ENCODE data around the gene ZNF778.

DNA sequence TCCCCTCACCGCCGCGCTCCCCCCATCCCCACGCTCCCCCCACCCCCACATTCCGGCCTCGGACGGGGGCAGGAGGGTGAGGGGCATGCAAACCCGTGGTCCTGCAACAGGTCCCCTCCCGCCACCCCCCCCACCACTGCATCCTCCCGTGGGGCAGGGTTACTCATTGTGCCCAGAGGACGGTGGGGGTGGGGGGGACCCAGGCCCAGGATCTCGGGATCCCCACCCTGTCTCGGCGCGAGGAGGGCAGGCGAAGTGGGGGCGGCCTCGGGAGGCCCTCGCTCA is 25.7 kb upstream of the ZNF778 start:
- TF ChIP-seq TCF7L2 (IDR thresholded peaks at IDR 0.05; ENCODE audit: borderline replicate concordance, extremely low read depth, insufficient read depth, insufficient read length) (no peak), POLR2AphosphoS5 (IDR thresholded peaks at IDR 0.05; ENCODE audit: low read depth, low read length) (no peak), POLR2A (IDR thresholded peaks at IDR 0.05; ENCODE audit: borderline replicate concordance, extremely low read depth, insufficient read depth, insufficient read length) (no peak), RAD21 (IDR thresholded peaks at IDR 0.05; ENCODE audit: low read depth) (no peak), CTCF (IDR thresholded peaks at IDR 0.05 in 2 of 3, conservative IDR thresholded peaks at IDR 0.05 in 1 of 3; ENCODE audit: borderline replicate concordance in 1 of 3, insufficient read depth in 1 of 3, low read depth in 2 of 3, low read length in 2 of 3) (no peak)
- TF ChIP-seq, protein P1, sequence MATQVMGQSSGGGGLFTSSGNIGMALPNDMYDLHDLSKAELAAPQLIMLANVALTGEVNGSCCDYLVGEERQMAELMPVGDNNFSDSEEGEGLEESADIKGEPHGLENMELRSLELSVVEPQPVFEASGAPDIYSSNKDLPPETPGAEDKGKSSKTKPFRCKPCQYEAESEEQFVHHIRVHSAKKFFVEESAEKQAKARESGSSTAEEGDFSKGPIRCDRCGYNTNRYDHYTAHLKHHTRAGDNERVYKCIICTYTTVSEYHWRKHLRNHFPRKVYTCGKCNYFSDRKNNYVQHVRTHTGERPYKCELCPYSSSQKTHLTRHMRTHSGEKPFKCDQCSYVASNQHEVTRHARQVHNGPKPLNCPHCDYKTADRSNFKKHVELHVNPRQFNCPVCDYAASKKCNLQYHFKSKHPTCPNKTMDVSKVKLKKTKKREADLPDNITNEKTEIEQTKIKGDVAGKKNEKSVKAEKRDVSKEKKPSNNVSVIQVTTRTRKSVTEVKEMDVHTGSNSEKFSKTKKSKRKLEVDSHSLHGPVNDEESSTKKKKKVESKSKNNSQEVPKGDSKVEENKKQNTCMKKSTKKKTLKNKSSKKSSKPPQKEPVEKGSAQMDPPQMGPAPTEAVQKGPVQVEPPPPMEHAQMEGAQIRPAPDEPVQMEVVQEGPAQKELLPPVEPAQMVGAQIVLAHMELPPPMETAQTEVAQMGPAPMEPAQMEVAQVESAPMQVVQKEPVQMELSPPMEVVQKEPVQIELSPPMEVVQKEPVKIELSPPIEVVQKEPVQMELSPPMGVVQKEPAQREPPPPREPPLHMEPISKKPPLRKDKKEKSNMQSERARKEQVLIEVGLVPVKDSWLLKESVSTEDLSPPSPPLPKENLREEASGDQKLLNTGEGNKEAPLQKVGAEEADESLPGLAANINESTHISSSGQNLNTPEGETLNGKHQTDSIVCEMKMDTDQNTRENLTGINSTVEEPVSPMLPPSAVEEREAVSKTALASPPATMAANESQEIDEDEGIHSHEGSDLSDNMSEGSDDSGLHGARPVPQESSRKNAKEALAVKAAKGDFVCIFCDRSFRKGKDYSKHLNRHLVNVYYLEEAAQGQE (IDR thresholded peaks at IDR 0.05; ENCODE audit: low read depth): no peak
